Hindlimb muscle (tissue), 1 donor: ENCODE measurements around the gene SMOC1. TPM values are rescaled to one million over a fixed set of nuclear protein-coding genes. Genes with fewer than 3 reads are reported as not detected.

Experiments used
- DNase-seq: peaks from one replicate; pipeline ENCODE4 v3.0.0-alpha.2; 2013
- polyA plus RNA-seq: library from polyadenylated mRNA; unstranded; fragments of 120-200 nt; gene quantifications from one replicate; pipeline ENCODE4 v1.2.1, GENCODE V29; 2013; ENCODE audit not compliant: insufficient read length

SMOC1 gene
- polyA plus RNA-seq, 1 donor, result 4.2 TPM

DNA sequence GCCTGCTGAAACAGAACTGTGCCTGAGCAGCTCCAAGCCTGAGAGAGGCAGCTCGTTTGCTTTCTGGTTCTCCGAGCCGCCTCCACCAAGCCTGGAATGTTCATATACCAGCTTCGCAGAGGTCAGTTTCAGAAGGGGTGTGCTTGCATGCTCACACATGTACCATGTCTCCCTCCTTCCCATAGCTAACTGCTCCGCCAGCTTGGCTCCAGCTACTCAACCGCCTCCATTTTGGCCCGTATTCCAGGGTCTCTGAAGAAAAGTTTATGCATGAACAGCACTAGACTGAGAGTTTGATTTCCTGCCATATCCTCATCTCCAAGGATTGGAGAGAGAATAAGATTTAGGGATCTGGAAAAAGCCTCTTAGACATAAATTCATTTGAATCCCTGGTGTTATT lies 103.7 kb downstream of the SMOC1 start:
- DNase-seq, result peak; percentile 44

DNA sequence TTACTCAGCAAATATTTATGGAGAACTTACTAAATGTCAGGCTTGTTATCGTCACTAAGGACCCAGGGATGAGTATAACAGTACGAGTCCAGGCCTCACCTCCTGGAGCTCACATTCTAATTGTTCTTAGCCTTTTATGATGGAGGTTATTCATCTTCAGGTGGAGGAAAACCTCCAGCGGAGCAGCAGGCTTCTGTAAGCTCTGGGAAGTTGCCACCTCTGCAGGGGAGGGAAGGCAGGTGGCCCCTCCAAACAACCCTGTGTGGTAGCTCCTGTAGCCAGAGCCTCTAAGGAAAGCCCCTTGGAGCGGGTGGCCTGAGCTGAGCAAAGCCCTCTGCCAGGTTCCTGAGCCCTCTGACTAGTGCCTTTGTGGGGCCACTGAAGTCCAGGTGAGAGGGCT lies 104.1 kb downstream of the SMOC1 start:
- DNase-seq, result no peak

DNA sequence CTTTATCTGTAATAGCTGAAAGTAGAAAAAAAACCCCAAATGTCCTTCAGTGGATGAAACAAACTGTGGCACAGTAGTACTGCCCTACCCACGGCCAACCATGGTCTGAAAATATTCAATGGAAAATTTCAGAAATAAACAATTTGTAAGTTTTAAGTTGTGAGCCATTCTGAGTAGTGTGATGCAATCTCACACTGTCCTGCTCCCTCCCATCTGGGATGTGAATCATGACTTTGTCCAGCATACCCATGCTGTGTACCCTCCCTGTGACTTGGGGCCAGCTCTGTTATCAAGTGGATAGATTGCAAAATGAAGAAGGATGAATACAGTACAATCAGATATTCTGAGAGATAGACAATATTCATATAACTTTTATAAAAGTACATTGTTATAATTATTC lies 106.2 kb downstream of the SMOC1 start:
- no peak for DNase-seq

- DNase-seq, result no peak
Observed at GRCh38 chr14:69986336-69986735, 107.1 kb downstream of the SMOC1 start.

DNA sequence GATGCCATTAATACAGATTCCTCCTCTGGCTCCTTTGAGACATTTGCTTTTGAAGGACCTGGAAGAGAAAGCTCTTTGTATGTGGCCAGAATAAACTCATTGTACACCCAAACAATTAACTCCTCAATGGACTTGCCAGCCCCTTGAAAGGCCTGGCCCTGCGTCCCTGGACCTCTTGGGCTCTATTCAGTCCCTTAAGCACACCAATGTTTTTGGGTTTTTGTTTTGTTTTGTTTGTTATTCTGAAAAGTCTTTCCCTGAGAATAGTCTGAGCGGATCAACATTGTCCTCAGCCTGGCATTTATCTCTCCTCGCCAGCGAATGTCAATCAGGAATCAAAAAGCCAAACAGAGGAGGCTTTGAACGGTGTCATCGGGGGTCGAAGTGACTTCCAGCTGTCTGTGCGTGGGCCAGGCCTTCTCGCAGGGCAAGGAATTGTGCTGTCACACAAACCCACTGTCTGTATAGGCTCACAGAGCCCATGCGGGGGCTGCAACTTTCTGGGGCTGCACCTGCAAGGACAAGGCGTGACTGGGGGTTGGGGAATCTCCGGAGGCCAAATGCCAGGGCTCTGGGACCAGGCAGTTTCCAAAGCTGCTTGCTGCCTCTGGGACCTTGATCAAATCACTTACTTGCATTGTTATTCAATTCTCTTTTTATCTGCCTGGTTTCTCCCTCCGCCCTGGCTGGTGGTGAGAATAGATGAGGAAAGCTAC lies 108.3 kb downstream of the SMOC1 start:
- DNase-seq, result no peak

- no peak for DNase-seq
Observed at GRCh38 chr14:69988979-69989378, 109.8 kb downstream of the SMOC1 start.

- DNase-seq, result no peak
Observed at GRCh38 chr14:69989622-69990021, 110.4 kb downstream of the SMOC1 start.

- no peak for DNase-seq
Observed at GRCh38 chr14:69990323-69990722, 111.1 kb downstream of the SMOC1 start.

DNA sequence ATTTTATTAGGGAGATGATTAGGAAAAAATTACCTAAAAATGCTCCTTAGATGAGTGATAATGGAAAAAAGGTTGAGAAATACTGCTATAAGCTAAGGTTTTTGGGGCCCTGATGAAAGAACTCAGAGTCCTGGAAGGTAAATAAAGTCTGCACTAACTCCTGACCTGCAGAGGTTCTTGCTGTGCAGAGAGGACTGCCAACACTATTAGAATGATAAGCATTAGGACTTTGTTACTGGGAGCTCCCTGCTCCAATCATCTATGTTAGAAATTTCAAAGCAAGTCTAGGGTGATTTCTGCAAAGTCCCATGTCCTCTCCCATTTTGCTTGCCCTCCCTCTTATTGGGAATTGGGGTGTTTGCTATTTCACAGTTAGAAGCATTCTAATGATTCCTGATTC lies 112.2 kb downstream of the SMOC1 start:
- DNase-seq, result no peak

GRCh38 chr14:69992564-69992963 lies 113.3 kb downstream of the SMOC1 start:
- no peak for DNase-seq

GRCh38 chr14:69993326-69993725 lies 114.1 kb downstream of the SMOC1 start:
- no peak for DNase-seq

GRCh38 chr14:69994002-69994401 lies 114.8 kb downstream of the SMOC1 start:
- no peak for DNase-seq

- no peak for DNase-seq
Observed at GRCh38 chr14:69996216-69996615, 117.0 kb downstream of the SMOC1 start.

DNA sequence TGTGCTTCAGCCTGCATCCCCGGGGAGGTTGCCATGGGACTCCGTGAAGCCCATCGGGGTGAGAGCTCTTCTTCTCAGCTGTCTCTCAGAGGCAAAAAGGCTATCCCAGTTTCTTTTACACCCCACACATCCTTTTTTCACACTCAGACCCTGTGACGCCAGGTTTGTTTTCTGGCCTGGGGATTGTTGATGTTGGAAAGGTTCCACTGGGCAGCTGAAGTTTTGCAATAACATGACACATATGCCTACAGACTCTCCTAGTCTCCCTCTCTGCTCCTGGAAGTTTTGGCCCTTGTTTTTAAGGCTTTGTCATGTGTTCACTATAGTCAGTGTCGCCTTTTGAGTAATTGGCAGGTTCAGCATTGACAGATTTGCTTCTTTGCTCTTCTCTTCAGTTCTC lies 118.6 kb downstream of the SMOC1 start:
- DNase-seq, result no peak

- no peak for DNase-seq
Observed at GRCh38 chr14:69999261-69999674, 120.1 kb downstream of the SMOC1 start.

- no peak for DNase-seq
Observed at GRCh38 chr14:70000601-70001000, 121.4 kb downstream of the SMOC1 start.

DNA sequence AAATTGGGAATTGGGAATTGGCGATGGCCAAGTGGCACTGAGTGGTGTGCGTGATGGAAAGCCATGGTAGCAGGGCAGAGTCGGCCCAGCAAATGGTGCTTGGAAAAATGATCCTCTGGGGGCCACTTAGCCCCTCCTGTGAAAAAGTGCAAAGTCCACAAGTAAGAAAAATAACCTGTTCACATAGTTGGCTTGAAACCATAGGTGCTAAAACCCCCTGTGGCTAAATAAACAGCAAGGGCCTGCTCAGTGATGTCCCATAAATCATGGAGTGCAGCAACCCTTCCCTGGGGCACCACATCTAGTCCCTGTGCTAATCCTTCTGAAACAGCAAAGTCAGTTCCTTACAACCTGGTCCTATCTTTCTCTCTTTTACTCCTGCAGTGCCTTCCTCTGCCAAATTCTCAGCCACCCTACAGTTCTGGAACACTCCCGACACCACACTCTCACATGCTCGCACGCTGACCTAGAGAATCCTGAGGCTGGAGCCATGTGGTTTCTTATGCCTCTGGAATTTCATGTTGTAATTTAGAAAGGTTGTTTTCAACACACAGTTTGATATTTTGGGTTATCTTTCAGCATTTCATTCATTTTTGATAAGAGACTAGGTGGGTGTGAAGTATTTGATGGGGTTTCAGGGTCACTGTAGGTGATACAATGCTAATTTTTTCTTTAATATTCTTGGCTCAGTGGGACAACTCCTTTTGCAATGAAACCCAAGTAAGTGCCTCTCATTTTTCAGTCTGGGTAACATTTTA lies 123.6 kb downstream of the SMOC1 start:
- DNase-seq, result no peak

DNA sequence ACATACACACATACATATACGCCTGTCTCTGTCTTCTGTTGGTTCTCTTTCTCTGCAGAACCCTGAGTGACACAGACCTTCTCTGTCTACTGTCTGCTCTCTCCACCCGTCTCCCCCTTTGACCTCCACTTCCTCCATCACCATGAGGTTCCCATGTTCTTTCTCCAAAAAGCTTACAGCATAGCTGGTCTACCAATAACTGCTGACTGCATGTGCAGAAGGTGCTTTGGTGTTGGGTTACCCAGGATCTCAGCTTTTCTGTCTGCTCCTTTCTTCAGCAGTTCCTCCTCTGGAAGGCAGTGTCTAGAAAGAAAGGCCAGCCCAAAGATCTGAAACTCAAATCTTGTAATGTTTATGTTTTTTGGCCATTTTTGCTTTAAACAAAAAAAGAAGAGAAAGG lies 125.6 kb downstream of the SMOC1 start:
- DNase-seq, result no peak

DNA sequence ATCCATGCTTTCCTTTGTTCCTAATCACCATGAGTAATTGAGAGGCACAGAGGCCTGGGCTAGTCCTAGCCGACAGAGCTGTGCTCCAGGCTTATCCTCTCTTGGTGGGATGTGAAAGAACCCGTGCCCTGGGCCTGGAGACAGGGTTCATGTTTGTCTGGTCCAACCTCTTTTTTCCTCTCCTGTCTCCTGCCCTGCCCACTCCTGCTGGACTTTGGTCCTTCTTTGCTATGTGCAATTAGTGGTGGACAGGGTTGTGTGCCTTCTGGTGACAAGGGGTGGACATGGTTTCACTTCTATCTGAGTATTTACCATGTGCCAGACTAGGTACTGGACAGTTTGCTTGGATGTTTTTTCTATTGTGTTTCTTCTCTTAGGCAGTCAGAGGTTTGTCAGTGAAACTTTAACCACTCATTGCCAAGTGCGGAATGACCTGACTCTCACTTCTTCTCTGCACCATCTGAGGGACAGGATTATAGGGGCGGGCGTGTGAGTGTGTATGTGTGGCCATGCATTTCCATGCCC lies 126.1 kb downstream of the SMOC1 start:
- no peak for DNase-seq

- no peak for DNase-seq
Observed at GRCh38 chr14:70006699-70007098, 127.5 kb downstream of the SMOC1 start.

DNA sequence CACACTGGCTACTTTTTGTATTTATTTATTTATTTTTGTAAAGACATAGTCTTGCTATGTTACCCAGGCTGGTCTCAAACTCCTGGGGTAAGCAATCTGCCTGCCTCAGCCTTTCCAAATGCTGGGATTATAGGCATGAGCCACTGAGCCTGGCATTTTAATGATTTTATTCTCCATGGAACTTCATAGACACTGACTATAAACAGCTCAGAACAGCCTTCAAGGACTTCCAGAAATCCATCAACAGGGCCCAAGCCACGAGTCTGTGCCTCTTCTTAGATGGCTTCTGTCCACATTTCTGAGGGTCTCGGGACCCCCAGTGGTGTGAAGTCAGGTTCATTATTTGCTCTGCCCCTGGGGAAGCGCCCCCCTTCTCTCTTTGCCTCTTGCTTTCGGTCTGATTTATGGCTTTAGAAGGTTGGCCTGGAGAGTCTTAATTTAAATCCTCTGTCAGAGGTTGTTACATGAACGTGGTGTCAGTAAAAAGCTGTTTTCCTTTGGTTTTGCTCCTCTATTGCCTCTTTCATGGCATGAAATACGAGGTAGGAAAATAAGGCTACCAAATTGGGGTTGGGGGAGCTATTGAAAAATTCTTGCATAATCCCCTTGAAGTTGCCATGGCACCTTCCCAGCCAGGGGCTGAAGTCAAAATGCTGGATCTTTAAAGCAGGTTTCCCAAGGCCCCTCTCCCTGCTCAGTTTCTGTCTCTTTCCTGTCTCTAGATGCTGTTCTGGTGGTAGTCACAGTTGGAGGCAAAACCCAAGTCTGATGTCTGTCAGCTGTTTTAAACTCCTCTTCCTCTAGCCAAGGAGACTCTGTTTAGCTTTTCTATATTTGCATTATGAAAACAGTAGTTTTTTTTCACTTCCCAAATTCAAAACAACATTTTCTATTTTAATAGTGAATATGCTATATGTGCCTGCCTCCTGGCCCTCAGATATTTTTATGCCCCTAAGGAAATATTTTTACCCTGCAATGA lies 129.4 kb downstream of the SMOC1 start:
- no peak for DNase-seq

- DNase-seq, result no peak
Observed at GRCh38 chr14:70009961-70010360, 130.7 kb downstream of the SMOC1 start.

DNA sequence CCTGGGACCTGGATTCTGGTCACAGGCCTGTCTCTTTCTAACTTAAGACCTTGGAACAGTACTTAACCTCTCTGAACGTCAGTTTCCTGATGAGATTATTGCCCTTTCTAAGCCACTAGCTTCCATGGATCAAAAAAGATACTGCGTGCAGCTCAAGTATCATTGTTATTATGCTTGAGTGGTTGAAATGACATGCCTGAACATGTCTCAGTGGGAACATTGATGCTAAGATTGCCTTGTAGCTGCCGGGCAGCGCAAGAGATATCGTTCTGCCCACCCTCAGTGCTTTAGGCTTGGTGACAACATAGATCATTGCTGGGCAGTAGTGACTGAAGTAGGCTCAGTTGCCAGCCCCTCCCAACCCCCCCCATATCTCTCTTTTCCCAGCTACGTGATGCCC lies 131.9 kb downstream of the SMOC1 start:
- DNase-seq, result no peak
